Activated CD4-positive, CD25-positive, alpha-beta regulatory T cell (primary cell): ENCODE measurements around the gene FMNL1.

ENCODE experiments used
- DNase-seq, 4 experiments: peaks; one replicate each; lab custom pipeline; 2025; lab: John Stamatoyannopoulos, UW

FMNL1 gene

GRCh38 chr17:45279898-45280297 is 58.2 kb downstream of the FMNL1 start:
- no peak for DNase-seq

DNA sequence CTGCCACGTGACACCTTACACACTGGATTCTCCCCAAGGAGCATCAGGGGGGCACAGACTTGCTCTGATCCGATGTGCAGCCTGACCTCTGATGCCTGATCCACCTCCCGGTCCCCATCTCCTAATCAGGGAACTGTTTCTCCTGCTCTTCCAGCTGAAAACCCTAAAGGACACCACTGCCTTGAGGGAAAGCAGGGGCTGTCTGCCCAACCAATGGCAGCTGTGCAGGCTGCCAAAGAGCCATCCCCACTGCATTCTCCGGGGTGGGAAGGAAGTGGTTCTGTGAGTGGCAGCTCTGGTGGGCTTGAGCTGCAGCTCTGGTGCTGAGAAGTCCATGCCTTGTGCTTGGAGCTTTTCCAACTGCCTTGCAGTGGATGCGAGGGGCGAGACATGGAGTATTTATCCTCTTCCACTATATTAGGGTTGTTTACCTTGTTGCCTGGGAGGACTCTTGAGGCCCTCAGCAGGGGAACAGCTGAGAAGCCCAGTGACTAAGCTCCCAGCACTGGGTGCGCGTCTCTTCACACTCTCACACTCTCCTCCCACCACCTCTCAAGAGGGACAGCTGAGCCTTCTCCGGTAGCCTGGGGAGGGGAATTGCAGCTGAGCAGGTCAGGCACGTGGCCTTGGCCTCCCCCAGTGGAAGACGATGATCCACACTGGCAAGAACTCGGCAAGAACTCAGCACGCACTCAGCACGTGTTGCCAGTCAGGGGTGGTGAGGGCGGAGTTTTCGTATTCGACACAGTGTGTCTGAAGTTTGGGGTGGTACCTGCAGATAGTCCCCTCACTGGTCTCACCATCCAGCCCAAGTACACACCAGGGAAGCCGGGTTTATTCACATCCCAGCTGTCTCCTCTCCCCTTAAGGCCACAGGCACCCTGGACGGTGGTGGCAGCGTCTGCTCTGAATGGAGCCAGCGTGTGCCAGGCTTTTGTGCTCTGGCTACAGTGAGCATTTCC is 61.3 kb downstream of the FMNL1 start:
- DNase-seq: no peak

DNA sequence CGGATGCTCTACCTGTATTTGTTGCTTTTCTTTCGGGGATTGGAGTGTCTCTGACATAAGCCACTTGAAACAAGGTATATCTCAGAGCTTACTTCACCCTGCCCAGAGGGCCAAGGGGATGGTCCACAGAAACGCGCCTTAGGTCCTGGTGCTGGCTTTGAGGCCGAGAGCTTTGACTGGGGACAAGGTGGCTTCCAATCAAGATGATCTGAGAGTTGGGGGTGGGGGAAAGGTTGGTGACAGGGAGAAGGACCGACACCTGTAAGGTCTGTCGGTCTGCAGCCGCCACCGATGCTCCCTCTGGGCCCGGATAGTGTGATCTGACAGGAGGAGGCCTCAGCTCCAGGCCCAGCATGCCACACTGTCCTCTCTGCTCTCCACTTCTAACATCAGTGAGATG is 62.0 kb downstream of the FMNL1 start:
- no peak for DNase-seq

DNA sequence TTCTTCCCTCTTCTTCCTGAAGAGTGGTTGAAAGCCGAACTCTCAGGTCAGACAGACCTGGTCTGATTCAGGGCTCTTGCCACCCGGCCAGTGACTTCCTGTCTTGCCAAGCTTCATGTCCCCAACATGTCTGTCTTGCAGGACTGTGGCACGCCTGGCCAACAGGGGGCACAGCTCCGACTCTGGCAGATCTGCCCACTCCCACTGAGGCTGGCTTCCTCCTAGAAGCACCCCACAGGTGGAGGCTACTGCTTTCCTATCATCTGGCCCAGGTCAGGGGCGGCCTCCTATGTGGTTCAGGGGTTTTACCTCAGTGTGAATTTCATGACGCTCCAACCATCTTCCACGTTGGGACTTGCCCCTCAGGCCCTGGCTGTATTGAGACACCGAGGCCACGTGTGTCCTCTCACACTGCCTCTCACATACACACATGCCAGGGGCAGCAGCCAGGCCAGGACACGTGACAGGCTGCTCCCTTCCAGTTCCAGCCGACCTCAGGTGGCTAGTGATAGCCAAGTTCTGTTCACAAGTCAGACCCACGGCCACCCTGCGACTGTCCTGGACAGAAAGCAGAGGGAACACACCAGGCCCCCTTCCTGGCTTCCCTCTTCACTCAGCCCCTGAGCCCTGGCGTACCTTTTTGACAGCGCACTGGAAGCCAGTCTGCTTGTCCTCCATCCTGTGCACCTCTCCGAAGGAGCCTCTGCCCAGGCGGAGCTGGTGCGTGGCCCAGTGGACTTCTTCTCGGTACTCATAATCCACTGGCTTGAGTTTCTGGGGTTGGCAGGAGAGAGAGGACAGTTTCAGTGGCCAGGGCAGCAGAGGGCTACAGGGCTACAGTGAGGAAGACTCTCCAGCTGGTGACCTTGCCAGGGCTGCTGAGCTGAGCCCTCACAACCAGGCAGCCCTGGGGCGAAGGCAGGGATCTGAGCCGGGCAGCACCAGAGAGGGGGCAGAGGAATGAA is 62.8 kb downstream of the FMNL1 start:
- DNase-seq: peak in 1 of 4 experiments; percentile 16

DNA sequence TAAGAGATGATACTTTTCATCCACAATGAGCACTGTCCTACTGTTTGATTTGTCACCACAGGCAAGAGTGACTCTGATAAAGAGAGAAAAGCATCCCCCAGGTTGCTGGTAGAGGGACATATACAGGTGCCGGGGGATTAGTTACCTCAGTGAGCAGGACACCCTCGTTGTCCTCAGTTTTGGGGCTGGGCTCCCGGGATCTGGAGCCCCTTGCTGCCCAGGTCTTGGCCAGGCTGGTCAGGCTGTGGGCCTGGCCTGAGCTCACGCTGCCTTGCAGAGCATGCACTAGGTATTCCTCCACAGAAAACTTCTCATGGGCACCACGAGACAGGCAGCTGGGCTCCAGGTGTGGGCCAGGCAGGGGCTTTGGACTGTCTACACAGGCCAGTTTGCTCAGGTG is 64.6 kb downstream of the FMNL1 start:
- DNase-seq: no peak

DNA sequence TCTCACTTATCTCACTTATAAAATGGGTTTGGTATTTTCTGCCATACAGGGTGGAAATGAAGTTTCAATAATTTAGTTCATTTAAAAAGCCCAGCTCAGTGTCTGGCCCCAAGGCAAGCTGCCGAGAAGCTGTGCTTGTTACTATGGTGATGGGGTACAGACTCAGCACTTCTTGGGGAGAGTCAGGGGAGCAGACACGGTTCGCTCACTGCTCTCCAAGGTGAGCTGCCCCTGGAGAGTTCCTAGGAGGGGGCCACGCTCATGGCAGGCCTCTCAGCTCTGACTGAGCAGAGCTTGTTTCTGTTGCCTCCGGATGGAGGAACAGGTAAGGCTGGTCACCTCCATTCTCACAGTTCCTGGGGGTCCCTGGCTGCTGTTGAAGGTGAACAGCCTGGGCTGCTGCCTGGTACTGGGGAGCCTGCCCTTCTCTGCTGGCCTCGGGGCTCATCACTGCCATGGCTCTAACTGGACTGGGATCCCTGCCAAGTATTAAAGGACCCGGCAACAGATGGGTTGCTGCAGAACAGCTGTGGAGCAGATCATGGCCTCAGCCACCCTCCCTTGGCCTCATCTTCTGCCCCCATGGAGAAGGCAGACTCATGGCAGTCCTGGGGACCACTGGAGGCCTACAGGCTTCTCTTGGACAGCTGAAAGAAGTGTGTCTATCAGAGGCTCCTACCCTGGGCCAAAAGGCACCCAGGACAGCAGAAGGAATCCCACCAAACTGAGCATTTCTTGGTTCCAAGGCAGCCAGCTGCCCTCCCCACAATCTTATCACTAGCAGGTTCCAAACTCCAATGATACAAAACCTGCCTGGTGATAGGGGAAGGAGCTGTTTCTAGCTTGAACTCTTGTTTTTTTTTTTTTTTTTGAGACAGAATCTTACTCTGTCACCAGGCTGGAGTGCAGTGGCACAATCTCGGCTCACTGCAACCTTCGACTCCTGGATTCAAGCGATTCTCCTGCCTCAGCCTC is 66.1 kb downstream of the FMNL1 start:
- no peak for DNase-seq

DNA sequence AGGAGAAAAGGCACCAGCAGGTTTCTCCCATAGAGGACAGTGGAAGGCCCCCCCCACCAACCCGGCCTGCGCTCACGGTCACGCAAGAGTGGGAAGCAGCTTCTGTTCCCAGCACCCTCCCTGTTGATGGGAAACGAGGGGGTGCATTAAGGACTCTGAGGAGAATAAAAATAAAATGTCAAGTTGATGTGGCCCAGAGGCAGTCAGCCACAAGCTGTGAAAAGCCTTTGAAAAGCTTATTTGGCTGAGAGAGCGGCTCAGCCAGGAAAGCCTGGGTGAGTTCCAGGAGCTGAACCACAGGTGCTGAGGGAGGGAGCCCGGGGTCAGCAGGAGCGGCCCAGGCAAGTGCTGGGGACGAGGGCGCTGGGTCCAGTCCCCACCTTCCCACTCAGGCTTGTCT is 67.1 kb downstream of the FMNL1 start:
- no peak for DNase-seq

DNA sequence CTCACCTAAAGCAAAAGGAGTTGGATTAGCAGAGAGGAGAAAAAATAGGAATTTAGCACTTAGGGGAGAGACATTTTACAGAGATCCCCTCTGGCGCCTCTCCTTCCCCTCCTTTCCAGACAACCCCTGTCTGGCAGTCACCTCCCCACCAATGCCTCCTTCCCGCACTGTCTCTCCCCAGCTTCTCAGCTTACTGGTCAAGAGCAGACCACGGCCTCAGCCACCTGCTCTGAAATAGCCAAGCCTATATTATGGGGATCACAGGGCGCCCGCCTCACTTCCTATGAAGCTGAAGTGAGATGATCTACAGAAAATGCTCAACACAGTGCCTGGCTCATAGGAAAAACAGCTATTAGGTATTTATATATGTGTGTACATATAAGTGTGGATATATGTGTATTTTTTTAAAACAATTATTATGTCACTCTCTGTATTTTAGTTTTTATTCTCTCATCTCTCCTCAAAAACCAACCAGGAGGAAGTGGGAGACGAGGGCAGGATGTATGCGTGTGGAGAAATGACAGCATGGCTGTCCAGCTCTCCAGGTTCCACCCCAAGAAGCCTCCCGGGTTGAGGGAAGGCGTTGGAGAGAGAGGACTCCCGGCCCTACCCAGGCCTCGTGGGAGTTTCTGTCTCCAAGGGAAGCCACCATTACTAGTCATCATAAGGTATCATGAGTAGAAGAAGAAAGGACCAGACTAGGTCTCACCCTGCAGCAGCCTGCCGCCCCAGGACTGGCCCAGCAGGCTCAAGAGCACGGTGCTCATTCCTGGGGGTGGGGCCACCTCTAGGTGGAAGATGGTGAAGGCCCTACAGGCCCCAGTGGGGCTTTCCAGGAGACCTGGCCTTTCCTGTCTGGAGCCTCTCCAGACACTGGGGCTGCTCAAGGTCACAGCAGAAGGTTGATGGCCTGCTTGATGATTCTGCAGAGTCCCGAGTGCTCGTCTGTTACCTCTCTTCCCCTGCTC is 67.9 kb downstream of the FMNL1 start:
- no peak for DNase-seq

- no peak for DNase-seq
Measured at GRCh38 chr17:45290269-45290765, 68.6 kb downstream of the FMNL1 start.

GRCh38 chr17:45291171-45291805 is 69.6 kb downstream of the FMNL1 start:
- no peak for DNase-seq

DNA sequence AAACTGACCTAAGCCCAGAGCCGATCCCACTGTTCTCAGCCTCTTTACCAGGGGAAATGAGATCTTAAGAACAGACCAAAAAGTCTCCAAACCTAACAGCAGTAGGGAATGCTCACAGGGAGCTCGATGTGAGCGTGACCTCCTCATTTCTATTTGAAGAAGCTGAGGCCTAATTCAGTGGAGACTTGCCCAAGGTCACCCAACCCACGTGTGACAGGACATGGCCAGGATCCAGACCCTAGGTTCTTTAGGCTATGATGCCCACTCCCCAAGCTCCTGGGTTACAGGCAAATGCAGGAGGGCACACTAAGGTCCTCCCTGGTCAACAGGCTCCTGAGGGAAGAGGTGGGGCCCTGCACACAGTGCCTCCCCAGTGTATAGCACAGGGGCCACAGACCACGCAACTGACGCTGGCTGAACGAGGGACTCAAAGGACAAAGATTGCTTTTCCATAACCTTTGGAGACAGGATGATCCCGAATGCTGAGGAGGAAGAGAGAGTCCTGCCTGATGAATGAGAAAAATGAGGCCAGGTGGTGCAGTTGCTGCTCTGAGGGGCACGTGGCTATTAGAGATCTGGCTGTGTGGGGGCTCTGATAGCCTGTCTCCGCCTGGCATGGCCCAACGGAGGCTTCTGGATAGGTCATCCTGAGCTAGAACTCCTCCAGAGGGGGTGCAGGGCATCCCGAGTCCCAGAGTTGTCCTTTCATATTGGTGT is 71.2 kb downstream of the FMNL1 start:
- DNase-seq: no peak

- DNase-seq: no peak
Measured at GRCh38 chr17:45293413-45294211, 71.9 kb downstream of the FMNL1 start.

DNA sequence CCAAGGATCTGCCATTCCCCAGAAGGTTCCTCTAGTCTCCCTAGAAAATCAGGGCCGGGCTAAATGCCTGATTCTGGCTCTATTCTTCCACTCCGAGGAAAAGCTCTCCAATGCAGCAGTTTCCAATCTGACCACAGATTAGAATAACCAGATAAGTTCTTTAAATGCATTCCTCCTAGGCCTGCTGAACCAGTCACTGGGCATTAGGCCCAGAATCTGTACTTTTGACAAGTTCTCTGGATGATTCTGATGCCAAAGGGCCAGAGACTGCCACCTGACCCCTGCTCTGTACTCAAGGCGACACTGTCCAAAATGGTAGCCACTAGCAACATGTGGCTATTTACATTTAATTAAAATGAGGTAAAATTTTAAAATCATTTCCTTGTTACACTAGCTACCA is 72.8 kb downstream of the FMNL1 start:
- no peak for DNase-seq

DNA sequence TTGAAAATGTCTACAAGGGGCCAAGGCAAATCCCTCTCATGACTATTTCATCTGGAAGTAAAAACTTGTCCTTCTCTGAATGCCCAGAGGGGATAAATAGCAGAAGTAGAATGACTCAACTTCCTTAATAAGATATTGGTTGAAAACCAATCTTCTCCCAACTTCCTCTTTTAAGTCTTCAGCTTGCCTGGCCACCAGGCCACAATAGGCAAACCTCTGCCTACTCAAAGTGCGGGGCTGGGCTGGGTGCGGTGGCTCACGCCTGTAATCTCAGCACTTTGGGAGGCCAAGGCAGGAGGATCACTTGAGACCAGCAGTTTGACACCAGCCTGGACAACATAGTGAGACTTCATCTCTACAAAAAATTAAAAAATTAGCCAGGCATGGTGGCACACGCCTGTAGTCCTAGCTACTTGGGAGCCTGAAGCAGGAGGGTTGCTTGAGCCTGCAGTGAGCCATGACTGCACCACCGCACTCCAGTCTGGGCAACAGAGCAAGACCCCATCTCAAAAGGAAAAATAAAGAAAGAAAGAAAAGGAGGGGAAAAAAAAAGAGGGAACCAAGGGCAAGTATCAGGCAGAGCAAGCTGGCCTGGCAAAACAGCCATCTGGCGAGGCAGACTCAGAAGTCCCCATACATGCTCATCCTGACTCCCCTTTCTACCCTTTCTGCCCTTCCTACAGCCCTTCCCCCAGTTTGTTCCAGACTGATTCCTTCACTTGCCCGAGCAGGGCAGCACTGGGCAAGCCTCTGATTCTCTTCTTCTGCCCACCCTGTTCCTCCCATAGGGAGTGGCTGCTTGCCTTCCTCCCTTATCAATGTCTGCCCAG is 74.5 kb downstream of the FMNL1 start:
- DNase-seq: no peak

- DNase-seq: no peak
Measured at GRCh38 chr17:45296833-45297124, 75.1 kb downstream of the FMNL1 start.
